GM21825 (cell line): ENCODE data around the gene ELK4.

ENCODE experiments used
- ATAC-seq: cut with Tn5 transposase; IDR thresholded peaks from one replicate; pipeline ENCODE4 v1.9.1; 2021; ENCODE audit warnings: mild to moderate bottlenecking, moderate library complexity; ENCODE audit not compliant: unreplicated experiment

ELK4 gene

GRCh38 chr1:205631768-205632668 lies at the start of gene ELK4:
Gene ELK4, minus strand, starts transcription at chr1:205632011. Its CDS starts 8,129 bp downstream, at chr1:205623882.
- ATAC-seq, result peak; percentile 77

GRCh38 chr1:205681364-205681763 lies 49.6 kb upstream of the ELK4 start:
- no peak for ATAC-seq

- no peak for ATAC-seq
These were observed 48.5 kb upstream of the ELK4 start, which contains the start of gene SLC45A3 for GRCh38 chr1:205680073-205680851. Gene SLC45A3, minus strand, starts transcription at chr1:205680509. Its CDS starts 15,853 bp downstream, at chr1:205664656.

- ATAC-seq, result no peak
These were observed 46.7 kb upstream of the ELK4 start for GRCh38 chr1:205678286-205679111.

GRCh38 chr1:205677167-205677566 lies 45.4 kb upstream of the ELK4 start:
- no peak for ATAC-seq

GRCh38 chr1:205676597-205676996 lies 44.8 kb upstream of the ELK4 start:
- no peak for ATAC-seq

- no peak for ATAC-seq
These were observed 44.2 kb upstream of the ELK4 start for GRCh38 chr1:205676002-205676401.

- no peak for ATAC-seq
These were observed 43.4 kb upstream of the ELK4 start for GRCh38 chr1:205675247-205675646.

GRCh38 chr1:205672970-205673369 lies 41.2 kb upstream of the ELK4 start:
- ATAC-seq, result no peak

- ATAC-seq, result no peak
These were observed 40.6 kb upstream of the ELK4 start for GRCh38 chr1:205672395-205672889.

GRCh38 chr1:205670611-205671430 lies 39.0 kb upstream of the ELK4 start:
- ATAC-seq, result no peak

- no peak for ATAC-seq
These were observed 38.3 kb upstream of the ELK4 start for GRCh38 chr1:205670150-205670446.

- peak; percentile 36 for ATAC-seq
These were observed 37.7 kb upstream of the ELK4 start for GRCh38 chr1:205669341-205670149.

GRCh38 chr1:205668951-205669340 lies 37.1 kb upstream of the ELK4 start:
- ATAC-seq, result peak; percentile 24

- ATAC-seq, result no peak
These were observed 36.3 kb upstream of the ELK4 start for GRCh38 chr1:205667909-205668643.

- ATAC-seq, result no peak
These were observed 34.8 kb upstream of the ELK4 start for GRCh38 chr1:205666372-205667166.

- ATAC-seq, result no peak
These were observed 33.6 kb upstream of the ELK4 start for GRCh38 chr1:205665201-205666045.
